K562 (cell line): Measurements from ENCODE around the gene COL13A1. TPM values are rescaled to one million over a fixed set of nuclear protein-coding genes. Genes with fewer than 3 reads are reported as not detected.
A peak's percentile ranks its signal among the peaks of the same experiment; 100 is the strongest.

Experiments used
- ATAC-seq: fragments of 200-7000 bp; cut with Tn5 transposase; 3 replicates; pipeline ENCODE4 v1.9.1; 2020; ENCODE audit warnings: moderate library complexity
- BruUV-seq: library from RNA; stranded (reverse); fragments of 400-500 nt; replicated peaks from 2 replicates; lab custom pipeline; 2021; lab: Mats Ljungman, UMichigan
- CTCF ChIA-PET: fragments of 300-600 bp; formaldehyde crosslinking; extraction: SDS; loops from one replicate; lab custom pipeline; 2021; ENCODE audit warnings: low intra/inter-chr PET ratio; lab: Yijun Ruan, JAX
- POLR2A ChIA-PET: fragments of 300-600, 350-650 bp; sonication (Branson Sonifier 250); formaldehyde crosslinking; extraction: SDS; loops from one replicate; lab custom pipeline; 2021; ENCODE audit warnings: antibody characterized with exemption, inconsistent platforms; lab: Yijun Ruan, JAX
- DNase-seq, 4 experiments: peaks; one replicate each; pipeline versions ENCODE4 v3.0.0 to v3.0.0-alpha.2; 2011 to 2018; ENCODE audit warnings: low spot score in 3 of 4, mixed read lengths in 3 of 4; ENCODE audit errors: extremely low read depth in 1 of 4
- FAIRE-seq: peaks from 2 replicates; lab custom pipeline; 2011; peaks lifted over from hg19 to GRCh38; lab: Jason Lieb, UNC
- H2AFZ ChIP-seq: 2 replicates; pipeline ENCODE4 v1.6.0; 2011; ENCODE audit warnings: low read depth, low read length, control low read depth, inconsistent platforms
- H3K27ac ChIP-seq: fragments of 200-600 bp; 3 replicates; pipeline ENCODE4 v1.8.0; 2011; ENCODE audit warnings: low read depth, mild to moderate bottlenecking, control low read depth, inconsistent platforms, low read length, moderate library complexity, mixed read lengths; ENCODE audit errors: extremely low read depth
- H3K27me3 ChIP-seq, 2 experiments: fragments of 300-600 bp in 1 of 2; 2 replicates in 1 of 2; 3 replicates in 1 of 2; pipeline versions ENCODE4 v1.6.0 to v1.8.0; 2011; ENCODE audit warnings: inconsistent platforms in 2 of 2, low read length in 2 of 2, mild to moderate bottlenecking in 1 of 2, mixed read lengths in 1 of 2, moderate library complexity in 1 of 2; ENCODE audit not compliant: control insufficient read depth in 2 of 2, insufficient read depth in 2 of 2
- H3K36me3 ChIP-seq: fragments of 300-600 bp; 3 replicates; pipeline ENCODE4 v1.8.0; 2011; ENCODE audit warnings: mild to moderate bottlenecking, low read length, inconsistent platforms; ENCODE audit not compliant: control insufficient read depth, insufficient read depth
- H3K4me1 ChIP-seq, 2 experiments: fragments of 200-600 bp in 1 of 2; replicated peaks in 1 of 2; 2 replicates in 1 of 2; 3 replicates in 1 of 2; pipeline versions ENCODE4 v1.5.1 to v1.8.0; 2011; ENCODE audit warnings: inconsistent platforms in 2 of 2, low read length in 2 of 2, mild to moderate bottlenecking in 1 of 2, mixed read lengths in 1 of 2, moderate library complexity in 1 of 2; ENCODE audit not compliant: control insufficient read depth in 2 of 2, insufficient read depth in 2 of 2
- H3K4me2 ChIP-seq: 2 replicates; pipeline ENCODE4 v1.6.1; 2011; ENCODE audit warnings: low read length, control low read depth, inconsistent platforms, mixed read lengths; ENCODE audit not compliant: insufficient read depth
- H3K4me3 ChIP-seq: fragments of 200-600 bp; sonication (generic), shearing (Covaris generic); 2 replicates; pipeline ENCODE4 v1.5.1; 2016; ENCODE audit warnings: control low read depth, inconsistent platforms
- H3K79me2 ChIP-seq: fragments of 200-600 bp; 3 replicates; pipeline ENCODE4 v1.8.0; 2011; ENCODE audit warnings: low read length, inconsistent platforms; ENCODE audit not compliant: control insufficient read depth, insufficient read depth
- H3K9ac ChIP-seq, 2 experiments: 2 replicates each; pipeline versions ENCODE4 v1.6.0 to v1.6.1; 2011; ENCODE audit warnings: low read depth in 2 of 2, low read length in 2 of 2, control low read depth in 1 of 2, inconsistent platforms in 1 of 2, mild to moderate bottlenecking in 1 of 2, mixed read lengths in 1 of 2; ENCODE audit not compliant: insufficient read depth in 1 of 2
- H3K9me1 ChIP-seq: one replicate; pipeline ENCODE4 v1.6.0; 2011; ENCODE audit warnings: inconsistent platforms, mild to moderate bottlenecking, low read length, moderate library complexity; ENCODE audit not compliant: control insufficient read depth, insufficient read depth
- H3K9me3 ChIP-seq: replicated peaks from 2 replicates; pipeline ENCODE4 v1.5.1; 2011; ENCODE audit warnings: low read depth, low read length, inconsistent platforms; ENCODE audit not compliant: control insufficient read depth, insufficient read depth
- H4K20me1 ChIP-seq: replicated peaks from 2 replicates; pipeline ENCODE4 v1.6.1; 2011; ENCODE audit warnings: low read length, inconsistent platforms, mixed read lengths; ENCODE audit not compliant: control insufficient read depth, insufficient read depth
- CEBPB ChIP-seq: fragments of 450-650 bp; IDR thresholded peaks from 2 replicates; pipeline ENCODE4 v1.6.1; 2016; ENCODE audit warnings: missing genetic modification characterization, missing compliant biosample characterization
- E2F3 ChIP-seq: fragments of 250-450 bp; sonication (Bioruptor Pico); IDR thresholded peaks from 2 replicates; pipeline ENCODE4 v1.4.0; 2020; ENCODE audit warnings: mild to moderate bottlenecking
- FOSL1 ChIP-seq: fragments of 200-800 bp; sonication (Bioruptor generic); conservative IDR thresholded peaks from 2 replicates; pipeline ENCODE4 v1.6.1; 2016; ENCODE audit warnings: missing genetic modification characterization, missing compliant biosample characterization
- FOXM1 ChIP-seq, 2 experiments: fragments of 450-650 bp in 1 of 2; sonication (generic) in 1 of 2; formaldehyde crosslinking in 1 of 2; IDR thresholded peaks; 2 replicates each; pipeline versions ENCODE4 v1.6.1 to v1.9.0; 2017 to 2022; ENCODE audit warnings: low read depth in 2 of 2, mild to moderate bottlenecking in 2 of 2, missing genetic modification reagents in 1 of 2, moderate library complexity in 1 of 2
- JUN ChIP-seq, 2 experiments: sonication (generic) in 1 of 2; formaldehyde crosslinking in 1 of 2; IDR thresholded peaks; 2 replicates each; pipeline versions ENCODE4 v1.6.1 to v1.8.0; 2012 to 2022; ENCODE audit warnings: borderline replicate concordance in 2 of 2, mild to moderate bottlenecking in 2 of 2, improper control_type of control experiment in 1 of 2, low read depth in 1 of 2, low read length in 1 of 2, missing genetic modification reagents in 1 of 2
- KAT2B ChIP-seq: IDR thresholded peaks from one replicate; pipeline ENCODE4 v1.6.1; 2012; ENCODE audit warnings: low read depth, mild to moderate bottlenecking, control low read depth, inconsistent platforms, low read length, moderate library complexity
- NFATC3 ChIP-seq: fragments of 450-650 bp; IDR thresholded peaks from 2 replicates; pipeline ENCODE4 v1.6.1; 2017; ENCODE audit warnings: mild to moderate bottlenecking
- NFIC ChIP-seq: fragments of 450-650 bp; IDR thresholded peaks from 2 replicates; pipeline ENCODE4 v1.6.1; 2017; ENCODE audit warnings: mild to moderate bottlenecking, inconsistent platforms
- PHB ChIP-seq: fragments of 250-450 bp; sonication (Bioruptor Pico); IDR thresholded peaks from 2 replicates; pipeline ENCODE4 v1.5.0; 2021
- PHF20 ChIP-seq: fragments of 450-650 bp; IDR thresholded peaks from 2 replicates; pipeline ENCODE4 v1.6.1; 2018; ENCODE audit not compliant: partially characterized antibody
- SIRT6 ChIP-seq: IDR thresholded peaks from one replicate; pipeline ENCODE4 v1.6.1; 2012; ENCODE audit warnings: low read depth, mild to moderate bottlenecking, control low read depth, inconsistent platforms, low read length, moderate library complexity
- TRIM24 ChIP-seq, 2 experiments: fragments of 450-650 bp; IDR thresholded peaks; 2 replicates each; pipeline ENCODE4 v1.6.1; 2016
- XRCC4 ChIP-seq: IDR thresholded peaks from one replicate; pipeline ENCODE4 v1.6.1; 2011; ENCODE audit not compliant: insufficient read depth, insufficient read length; ENCODE audit errors: extremely low read depth
- ZNF224 ChIP-seq: sonication (generic); formaldehyde crosslinking; IDR thresholded peaks from 2 replicates; pipeline ENCODE4 v1.8.0; 2022; ENCODE audit warnings: mild to moderate bottlenecking, missing genetic modification reagents
- ZNF551 ChIP-seq: fragments of 250-450 bp; sonication (Bioruptor Pico); IDR thresholded peaks from 2 replicates; pipeline ENCODE4 v1.5.0; 2021; ENCODE audit warnings: mild to moderate bottlenecking, moderate library complexity
- ZNF584 ChIP-seq: fragments of 200-800 bp; sonication (Bioruptor generic); IDR thresholded peaks from 2 replicates; pipeline ENCODE4 v1.6.1; 2016; ENCODE audit warnings: low read depth, mild to moderate bottlenecking, missing genetic modification characterization, missing compliant biosample characterization
- WGBS: fragments of 100-300 bp; shearing (Covaris generic); methylation state at CpG from one replicate; pipeline ENCODE4 v1.1.6; 2016; ENCODE audit warnings: low coverage, mixed read lengths; ENCODE audit not compliant: insufficient coverage; ENCODE audit errors: missing lambda C conversion rate; 5-methylcytosine and 5-hydroxymethylcytosine counted together
- in situ Hi-C: fragments of 300-500 bp; cut with MboI; formaldehyde crosslinking; loops from 4 replicates; pipeline ENCODE4 v1.15.0; 2018; ENCODE audit warnings: inconsistent platforms, mixed read lengths
- intact Hi-C: fragments of 100-400 bp; cut with micrococcal nuclease; formaldehyde crosslinking; loops from 2 replicates; pipeline ENCODE4 v1.14.2; 2022
- polyA plus RNA-seq, 8 experiments: library from polyadenylated mRNA; depleted of rRNA in 4 of 8; stranded (reverse) in 5 of 8; unstranded in 3 of 8; fragments of >200 nt; fragmentation: Nextera tagmentation in 2 of 8; fragmentation: Illumina TruSeq in 1 of 8; extraction: Ambion mirVana in 2 of 8; extraction: Trizol in 1 of 8; gene quantifications; 2 replicates each; pipeline versions ENCODE4 v1.2.1 to v1.2.3, GENCODE V29; 2011 to 2014; ENCODE audit warnings: inconsistent platforms in 1 of 8, missing spikeins in 1 of 8
- total RNA-seq, 7 experiments: library from RNA; depleted of rRNA in 6 of 7; stranded (reverse); fragments of >200 nt in 6 of 7; fragmentation: Illumina TruSeq in 2 of 7; extraction: Trizol in 2 of 7; gene quantifications; 2 replicates each; pipeline versions ENCODE4 v1.2.1 to v1.2.3, GENCODE V29; 2011 to 2021; ENCODE audit warnings: low replicate concordance in 1 of 7
- TF ChIP-seq, protein P1 (sequence below): fragments of 250-450 bp; sonication (Bioruptor Pico); IDR thresholded peaks from 2 replicates; pipeline ENCODE4 v1.8.0; 2022; ENCODE audit warnings: inconsistent platforms, mild to moderate bottlenecking, moderate library complexity, borderline replicate concordance
- TF ChIP-seq, protein P2 (sequence below): fragments of 250-450 bp; sonication (Bioruptor Pico); IDR thresholded peaks from 2 replicates; pipeline ENCODE4 v1.4.0; 2020; ENCODE audit warnings: mild to moderate bottlenecking

COL13A1 gene
- total and polyA plus RNA-seq, 9 of the 15 experiments (the other 6 are each of a cell fraction or from before 2014, with no cell fraction given): not detected

DNA sequence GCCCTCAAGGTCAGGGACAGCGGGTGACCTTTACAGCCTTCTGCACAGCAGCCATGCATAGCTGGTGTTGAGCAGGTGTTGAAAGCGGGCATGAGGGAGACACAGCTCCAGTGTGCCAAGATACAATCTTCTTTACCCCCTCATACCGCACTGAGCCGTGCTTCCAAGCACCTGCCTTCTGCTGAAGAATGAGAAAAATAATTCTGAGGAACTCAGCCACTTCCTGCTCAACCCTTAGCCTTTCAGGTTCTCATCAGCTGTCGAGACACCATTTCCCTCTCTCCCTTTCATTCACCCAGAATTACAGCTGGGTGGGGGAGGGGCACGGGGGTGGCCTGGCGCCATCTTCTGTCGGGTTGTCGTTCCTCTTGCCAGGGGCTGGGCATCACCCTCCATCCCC, 58.6 kb downstream of the COL13A1 start (continued):
- TF ChIP-seq, protein P1, sequence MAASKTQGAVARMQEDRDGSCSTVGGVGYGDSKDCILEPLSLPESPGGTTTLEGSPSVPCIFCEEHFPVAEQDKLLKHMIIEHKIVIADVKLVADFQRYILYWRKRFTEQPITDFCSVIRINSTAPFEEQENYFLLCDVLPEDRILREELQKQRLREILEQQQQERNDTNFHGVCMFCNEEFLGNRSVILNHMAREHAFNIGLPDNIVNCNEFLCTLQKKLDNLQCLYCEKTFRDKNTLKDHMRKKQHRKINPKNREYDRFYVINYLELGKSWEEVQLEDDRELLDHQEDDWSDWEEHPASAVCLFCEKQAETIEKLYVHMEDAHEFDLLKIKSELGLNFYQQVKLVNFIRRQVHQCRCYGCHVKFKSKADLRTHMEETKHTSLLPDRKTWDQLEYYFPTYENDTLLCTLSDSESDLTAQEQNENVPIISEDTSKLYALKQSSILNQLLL (CRISPR knock-in tag): no peak
- no peak for TF ChIP-seq PHB
- no peak for TF ChIP-seq XRCC4
- no peak for TF ChIP-seq PHF20
- TF ChIP-seq FOXM1 (IDR thresholded peaks at IDR 0.05; ENCODE audit: low read depth): no peak
- no peak for TF ChIP-seq FOXM1 (CRISPR knock-in tag; IDR thresholded peaks at IDR 0.05; ENCODE audit: low read depth)

DNA sequence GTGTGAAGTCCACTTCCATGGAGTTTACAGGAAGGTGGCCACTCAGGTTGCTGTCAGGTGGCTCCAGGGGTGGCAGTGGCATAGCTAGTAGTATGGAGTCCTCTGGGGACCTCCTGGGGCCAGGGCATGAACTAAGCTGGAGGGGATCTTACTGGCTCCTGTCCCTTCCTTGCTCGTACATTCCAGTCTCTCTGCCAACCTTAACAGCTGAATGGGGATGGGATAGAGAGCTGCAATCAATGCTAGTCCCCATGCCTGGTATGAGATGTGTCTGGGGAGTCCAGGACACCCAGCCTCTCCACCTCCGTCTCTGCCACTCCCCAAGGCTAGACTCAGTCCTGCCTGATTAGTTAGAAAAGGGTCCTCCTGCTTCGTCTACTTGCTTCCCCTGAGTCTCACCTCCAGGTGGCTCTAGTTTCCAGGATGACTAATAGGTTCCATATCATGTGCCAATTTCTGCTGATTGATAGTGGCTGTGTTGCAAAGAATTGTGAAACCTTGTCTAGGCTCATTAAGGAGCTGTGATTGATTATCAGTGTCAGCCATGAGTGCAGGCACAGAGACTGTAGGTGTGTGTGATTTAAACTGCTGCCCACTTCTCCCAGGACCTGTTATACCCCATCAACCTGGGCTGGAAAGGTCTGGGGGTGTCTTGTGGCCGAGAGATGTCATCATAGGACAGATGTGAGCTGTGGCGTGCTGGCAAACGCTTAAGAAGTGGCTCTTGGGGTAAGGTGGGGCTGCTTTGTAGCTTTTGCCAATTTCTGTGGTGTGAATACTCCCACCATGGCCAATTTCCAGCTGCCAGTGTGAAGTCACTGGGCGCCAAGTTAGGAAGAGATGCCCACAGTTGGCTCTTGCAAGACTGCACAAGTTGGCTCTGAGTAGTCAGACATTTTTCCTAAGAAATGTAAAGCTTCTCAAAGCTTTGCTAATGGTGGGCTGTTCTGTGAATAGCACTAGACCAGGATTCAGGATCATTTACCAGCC, 59.8 kb downstream of the COL13A1 start:
- BruUV-seq: no TSS peak
- intact Hi-C loops: no loop called here
- Histone ChIP-seq H3K27ac (no peak overlapping the region), H3K9me3 (no peaks in the 10 kb centered on the region), H3K4me3 (no peak overlapping the region), H3K9me1 (peaks cover 3% of the 10 kb centered on the region), H3K36me3 (no peaks in the 10 kb centered on the region), H3K79me2 (no peaks in the 10 kb centered on the region), H3K4me2 (no peak overlapping the region), H2AFZ (no peak overlapping the region), H3K4me1 (peaks cover 3 to 6% of the 10 kb centered on the region in 2 experiments; a peak in 3 of 5 replicates), H3K9ac (no peak overlapping the region), H4K20me1 (peaks cover 14% of the 10 kb centered on the region), H3K27me3 (peaks cover 8 to 47% of the 10 kb centered on the region in 2 experiments)
- peak; percentile 78 for FAIRE-seq
- peak; percentile 34 for ATAC-seq
- ChIA-PET POLR2A (interaction anchor here (0.5 to 2.4 kb wide), 4 partner anchors 9 to 333 kb away, joined by 3 to 6 read pairs (median 3); no protein-coding TSS in a partner anchor), CTCF (no interaction called here)
- WGBS: 0% methylated on average over 7 of the region's 7 CpGs
- DNase-seq: peak in 1 of 4 experiments; percentile 30
- in situ Hi-C loops: no loop called here
- TF ChIP-seq KAT2B: no peak
- TF ChIP-seq, protein P2, sequence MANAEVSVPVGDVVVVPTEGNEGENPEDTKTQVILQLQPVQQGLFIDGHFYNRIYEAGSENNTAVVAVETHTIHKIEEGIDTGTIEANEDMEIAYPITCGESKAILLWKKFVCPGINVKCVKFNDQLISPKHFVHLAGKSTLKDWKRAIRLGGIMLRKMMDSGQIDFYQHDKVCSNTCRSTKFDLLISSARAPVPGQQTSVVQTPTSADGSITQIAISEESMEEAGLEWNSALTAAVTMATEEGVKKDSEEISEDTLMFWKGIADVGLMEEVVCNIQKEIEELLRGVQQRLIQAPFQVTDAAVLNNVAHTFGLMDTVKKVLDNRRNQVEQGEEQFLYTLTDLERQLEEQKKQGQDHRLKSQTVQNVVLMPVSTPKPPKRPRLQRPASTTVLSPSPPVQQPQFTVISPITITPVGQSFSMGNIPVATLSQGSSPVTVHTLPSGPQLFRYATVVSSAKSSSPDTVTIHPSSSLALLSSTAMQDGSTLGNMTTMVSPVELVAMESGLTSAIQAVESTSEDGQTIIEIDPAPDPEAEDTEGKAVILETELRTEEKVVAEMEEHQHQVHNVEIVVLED: no peak
- 0 out of 2 replicates have a peak, but pooled peaks have one; percentile 67 for TF ChIP-seq NFATC3
- 0 out of 2 replicates have a peak, but pooled peaks have one; percentile 51 for TF ChIP-seq JUN (IDR thresholded peaks at IDR 0.05; ENCODE audit: borderline replicate concordance, low read depth, low read length)
- no peak for TF ChIP-seq JUN (CRISPR knock-in tag; IDR thresholded peaks at IDR 0.05; ENCODE audit: borderline replicate concordance)
- peak in 1 of 2 experiments; percentile 22; a peak in 1 of 4 replicates for TF ChIP-seq TRIM24 (IDR thresholded peaks at IDR 0.05)
- TF ChIP-seq SIRT6: no peak
- peak; percentile 37; the same call in 1 of the 2 replicates for TF ChIP-seq NFIC
- no peak for TF ChIP-seq ZNF551 (CRISPR knock-in tag)
- TF ChIP-seq CEBPB (tag): peak; percentile 87
- no peak for TF ChIP-seq E2F3 (CRISPR knock-in tag)
- TF ChIP-seq ZNF224 (CRISPR knock-in tag): no peak
- peak; percentile 94 for TF ChIP-seq FOSL1
- TF ChIP-seq ZNF584 (CRISPR knock-in tag): no peak
